Neural cell (in vitro differentiated cells): Measurements from ENCODE around the gene INTS14. TPM values are rescaled to one million over a fixed set of nuclear protein-coding genes. Genes with fewer than 3 reads are reported as not detected.

ENCODE experiments used
- H2AFZ ChIP-seq: fragments of 200-600, 300-800 bp; sonication (generic), shearing (Covaris generic); 2 replicates; pipeline ENCODE4 v1.6.0; 2014; ENCODE audit warnings: low read depth, mild to moderate bottlenecking, antibody characterized with exemption, low read length, moderate library complexity
- H3F3A ChIP-seq: fragments of 200-600 bp; shearing (Covaris generic); 2 replicates; pipeline ENCODE4 v1.6.1; 2016; ENCODE audit warnings: mild to moderate bottlenecking, moderate library complexity, mixed read lengths, antibody characterized with exemption, low read length; ENCODE audit not compliant: insufficient read depth, poor library complexity, severe bottlenecking
- H3K27ac ChIP-seq: fragments of 200-600, 300-800 bp; sonication (generic), shearing (Covaris generic); 2 replicates; pipeline ENCODE4 v1.5.1; 2014; ENCODE audit warnings: mild to moderate bottlenecking, low read length, moderate library complexity
- H3K27me3 ChIP-seq: fragments of 300-800, 200-600 bp; sonication (generic), shearing (Covaris generic); 2 replicates; pipeline ENCODE4 v1.6.0; 2014; ENCODE audit warnings: mild to moderate bottlenecking, low read depth, low read length, moderate library complexity; ENCODE audit not compliant: insufficient read depth
- H3K36me3 ChIP-seq: fragments of 300-800, 200-600 bp; sonication (generic), shearing (Covaris generic); 2 replicates; pipeline ENCODE4 v1.5.1; 2014; ENCODE audit warnings: mild to moderate bottlenecking, antibody characterized with exemption, low read length, moderate library complexity; ENCODE audit not compliant: insufficient read depth
- H3K4me2 ChIP-seq: fragments of 300-800, 200-600 bp; sonication (generic), shearing (Covaris generic); 2 replicates; pipeline ENCODE4 v1.6.0; 2014; ENCODE audit warnings: mild to moderate bottlenecking, low read length
- H3K4me3 ChIP-seq: fragments of 300-800, 200-600 bp; sonication (generic), shearing (Covaris generic); 2 replicates; pipeline ENCODE4 v1.5.1; 2014; ENCODE audit warnings: mild to moderate bottlenecking, low read length, moderate library complexity
- H3K79me2 ChIP-seq: fragments of 200-600 bp; shearing (Covaris generic); replicated peaks from 2 replicates; pipeline ENCODE4 v1.6.0; 2014; ENCODE audit warnings: mild to moderate bottlenecking, low read length, moderate library complexity; ENCODE audit not compliant: insufficient read depth
- H3K9ac ChIP-seq: fragments of 300-800, 200-600 bp; sonication (generic), shearing (Covaris generic); 2 replicates; pipeline ENCODE4 v1.6.1; 2016; ENCODE audit warnings: mild to moderate bottlenecking, low read length, mixed read lengths
- H3K9me2 ChIP-seq: fragments of 200-600 bp; shearing (Covaris generic); 2 replicates; pipeline ENCODE4 v1.6.1; 2016; ENCODE audit warnings: mild to moderate bottlenecking, low read length, mixed read lengths; ENCODE audit not compliant: insufficient read depth
- H3K9me3 ChIP-seq: fragments of 200-600, 300-800 bp; sonication (generic), shearing (Covaris generic); 2 replicates; pipeline ENCODE4 v1.6.1; 2016; ENCODE audit warnings: mild to moderate bottlenecking, mixed run types, low read length, moderate library complexity, mixed read lengths
- H4K20me1 ChIP-seq: fragments of 200-600 bp; shearing (Covaris generic); 2 replicates; pipeline ENCODE4 v1.6.1; 2016; ENCODE audit warnings: mild to moderate bottlenecking, mixed run types; ENCODE audit not compliant: insufficient read depth
- EP300 ChIP-seq: fragments of 450-650 bp; conservative IDR thresholded peaks from 2 replicates; pipeline ENCODE4 v1.6.1; 2014; ENCODE audit warnings: antibody characterized with exemption, mild to moderate bottlenecking, moderate library complexity; ENCODE audit not compliant: poor library complexity, severe bottlenecking
- EZH2 ChIP-seq: fragments of 200-600, 300-800 bp; shearing (Covaris generic), sonication (generic); IDR thresholded peaks from 2 replicates; pipeline ENCODE4 v1.6.1; 2014; ENCODE audit warnings: antibody characterized with exemption, low read length, borderline replicate concordance, mild to moderate bottlenecking; ENCODE audit not compliant: insufficient read depth, poor library complexity, severe bottlenecking
- MXI1 ChIP-seq: fragments of 450-650 bp; conservative IDR thresholded peaks from 2 replicates; pipeline ENCODE4 v1.6.1; 2014; ENCODE audit warnings: antibody characterized with exemption, mild to moderate bottlenecking; ENCODE audit not compliant: poor library complexity, severe bottlenecking
- POLR2AphosphoS5 ChIP-seq: IDR thresholded peaks from 2 replicates; pipeline ENCODE4 v1.6.1; 2012
- RAD21 ChIP-seq: fragments of 450-650 bp; conservative IDR thresholded peaks from 2 replicates; pipeline ENCODE4 v1.6.1; 2014; ENCODE audit warnings: antibody characterized with exemption, mild to moderate bottlenecking, moderate library complexity
- SMC3 ChIP-seq: fragments of 450-650 bp; conservative IDR thresholded peaks from 2 replicates; pipeline ENCODE4 v1.6.1; 2014; ENCODE audit warnings: antibody characterized with exemption, mild to moderate bottlenecking, moderate library complexity; ENCODE audit not compliant: poor library complexity
- TAF1 ChIP-seq: IDR thresholded peaks from 2 replicates; pipeline ENCODE4 v1.6.1; 2012; ENCODE audit warnings: low read depth
- polyA plus RNA-seq: library from polyadenylated mRNA; depleted of rRNA; stranded (reverse); fragments of >200 nt; gene quantifications from 2 replicates; pipeline ENCODE4 v1.2.3, GENCODE V29; 2014
- TF ChIP-seq, protein P1 (sequence below): fragments of 450-650 bp; IDR thresholded peaks from 2 replicates; pipeline ENCODE4 v1.5.1; 2014; ENCODE audit warnings: antibody characterized with exemption, mild to moderate bottlenecking, moderate library complexity; ENCODE audit not compliant: poor library complexity, severe bottlenecking
- TF ChIP-seq, protein P2 (sequence below): IDR thresholded peaks from 2 replicates; pipeline ENCODE4 v1.6.1; 2012; ENCODE audit warnings: borderline replicate concordance

The INTS14 gene
- polyA plus RNA-seq, 1 donor from 2014 or later = 49.7 TPM

DNA sequence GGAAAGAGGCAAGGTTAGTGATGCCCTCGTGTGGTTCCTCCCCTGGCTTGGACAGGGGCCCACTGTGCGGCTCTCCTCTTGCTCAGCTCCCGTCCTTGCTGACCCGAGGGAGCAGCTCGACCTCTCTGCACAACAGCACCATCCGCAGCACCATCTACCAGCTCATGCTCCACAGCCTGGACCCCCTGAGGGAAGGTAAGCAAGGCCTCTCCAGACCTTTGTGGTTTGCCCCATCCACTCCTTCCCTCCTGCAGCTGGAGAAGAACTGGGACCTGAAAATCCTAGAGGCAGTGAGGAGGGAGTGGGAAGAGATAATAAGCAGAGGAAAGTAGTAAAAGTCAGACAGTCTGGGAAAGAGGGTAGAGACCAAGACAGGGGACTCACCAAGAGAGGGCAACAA lies 28.6 kb upstream of the INTS14 start:
- H3K9ac ChIP-seq = no peak overlapping the region
- no peaks in the 10 kb centered on the region for H4K20me1 ChIP-seq
- H3K27ac ChIP-seq = no peak overlapping the region
- no peaks in the 10 kb centered on the region for H3K79me2 ChIP-seq
- no peak overlapping the region for H2AFZ ChIP-seq
- no peak overlapping the region for H3K4me3 ChIP-seq
- H3K9me3 ChIP-seq = no peaks in the 10 kb centered on the region
- H3K4me2 ChIP-seq = no peak overlapping the region
- H3F3A ChIP-seq = no peaks in the 10 kb centered on the region
- H3K27me3 ChIP-seq = no peaks in the 10 kb centered on the region
- no peak for TF ChIP-seq POLR2AphosphoS5
- no peak for TF ChIP-seq EP300
- no peak for TF ChIP-seq MXI1
- no peak for TF ChIP-seq SMC3
- TF ChIP-seq EZH2 = no peak
- TF ChIP-seq, protein P1, sequence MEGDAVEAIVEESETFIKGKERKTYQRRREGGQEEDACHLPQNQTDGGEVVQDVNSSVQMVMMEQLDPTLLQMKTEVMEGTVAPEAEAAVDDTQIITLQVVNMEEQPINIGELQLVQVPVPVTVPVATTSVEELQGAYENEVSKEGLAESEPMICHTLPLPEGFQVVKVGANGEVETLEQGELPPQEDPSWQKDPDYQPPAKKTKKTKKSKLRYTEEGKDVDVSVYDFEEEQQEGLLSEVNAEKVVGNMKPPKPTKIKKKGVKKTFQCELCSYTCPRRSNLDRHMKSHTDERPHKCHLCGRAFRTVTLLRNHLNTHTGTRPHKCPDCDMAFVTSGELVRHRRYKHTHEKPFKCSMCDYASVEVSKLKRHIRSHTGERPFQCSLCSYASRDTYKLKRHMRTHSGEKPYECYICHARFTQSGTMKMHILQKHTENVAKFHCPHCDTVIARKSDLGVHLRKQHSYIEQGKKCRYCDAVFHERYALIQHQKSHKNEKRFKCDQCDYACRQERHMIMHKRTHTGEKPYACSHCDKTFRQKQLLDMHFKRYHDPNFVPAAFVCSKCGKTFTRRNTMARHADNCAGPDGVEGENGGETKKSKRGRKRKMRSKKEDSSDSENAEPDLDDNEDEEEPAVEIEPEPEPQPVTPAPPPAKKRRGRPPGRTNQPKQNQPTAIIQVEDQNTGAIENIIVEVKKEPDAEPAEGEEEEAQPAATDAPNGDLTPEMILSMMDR = no peak
- TF ChIP-seq, protein P2, sequence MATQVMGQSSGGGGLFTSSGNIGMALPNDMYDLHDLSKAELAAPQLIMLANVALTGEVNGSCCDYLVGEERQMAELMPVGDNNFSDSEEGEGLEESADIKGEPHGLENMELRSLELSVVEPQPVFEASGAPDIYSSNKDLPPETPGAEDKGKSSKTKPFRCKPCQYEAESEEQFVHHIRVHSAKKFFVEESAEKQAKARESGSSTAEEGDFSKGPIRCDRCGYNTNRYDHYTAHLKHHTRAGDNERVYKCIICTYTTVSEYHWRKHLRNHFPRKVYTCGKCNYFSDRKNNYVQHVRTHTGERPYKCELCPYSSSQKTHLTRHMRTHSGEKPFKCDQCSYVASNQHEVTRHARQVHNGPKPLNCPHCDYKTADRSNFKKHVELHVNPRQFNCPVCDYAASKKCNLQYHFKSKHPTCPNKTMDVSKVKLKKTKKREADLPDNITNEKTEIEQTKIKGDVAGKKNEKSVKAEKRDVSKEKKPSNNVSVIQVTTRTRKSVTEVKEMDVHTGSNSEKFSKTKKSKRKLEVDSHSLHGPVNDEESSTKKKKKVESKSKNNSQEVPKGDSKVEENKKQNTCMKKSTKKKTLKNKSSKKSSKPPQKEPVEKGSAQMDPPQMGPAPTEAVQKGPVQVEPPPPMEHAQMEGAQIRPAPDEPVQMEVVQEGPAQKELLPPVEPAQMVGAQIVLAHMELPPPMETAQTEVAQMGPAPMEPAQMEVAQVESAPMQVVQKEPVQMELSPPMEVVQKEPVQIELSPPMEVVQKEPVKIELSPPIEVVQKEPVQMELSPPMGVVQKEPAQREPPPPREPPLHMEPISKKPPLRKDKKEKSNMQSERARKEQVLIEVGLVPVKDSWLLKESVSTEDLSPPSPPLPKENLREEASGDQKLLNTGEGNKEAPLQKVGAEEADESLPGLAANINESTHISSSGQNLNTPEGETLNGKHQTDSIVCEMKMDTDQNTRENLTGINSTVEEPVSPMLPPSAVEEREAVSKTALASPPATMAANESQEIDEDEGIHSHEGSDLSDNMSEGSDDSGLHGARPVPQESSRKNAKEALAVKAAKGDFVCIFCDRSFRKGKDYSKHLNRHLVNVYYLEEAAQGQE = no peak
- no peak for TF ChIP-seq RAD21
- no peak for TF ChIP-seq TAF1
- H3K36me3 ChIP-seq = no peaks in the 10 kb centered on the region
- no peaks in the 10 kb centered on the region for H3K9me2 ChIP-seq

DNA sequence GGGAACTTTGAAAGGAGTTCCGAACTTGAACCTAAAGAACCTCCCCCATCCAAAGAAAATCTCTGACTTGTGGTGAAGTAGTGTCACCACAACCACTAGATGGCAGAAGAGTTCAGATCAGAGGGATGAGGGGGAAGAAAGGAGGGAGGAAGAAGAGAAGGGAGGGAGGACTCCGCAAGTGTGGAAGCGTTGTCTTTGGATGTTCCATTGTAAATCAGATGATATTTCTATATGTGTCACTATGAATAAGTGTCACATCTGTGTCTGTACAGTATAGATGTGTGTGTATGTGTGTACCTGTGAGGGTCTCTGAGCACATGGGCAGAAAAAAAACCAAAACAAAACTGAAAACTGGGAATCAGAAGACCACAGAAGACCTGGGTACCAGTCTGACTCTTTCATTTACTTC lies 27.8 kb upstream of the INTS14 start:
- no peaks in the 10 kb centered on the region for H4K20me1 ChIP-seq
- H3K36me3 ChIP-seq = no peaks in the 10 kb centered on the region
- H3K9me2 ChIP-seq = no peaks in the 10 kb centered on the region
- no peak overlapping the region for H2AFZ ChIP-seq
- H3K27ac ChIP-seq = no peak overlapping the region
- H3K9me3 ChIP-seq = no peaks in the 10 kb centered on the region
- H3K9ac ChIP-seq = no peak overlapping the region
- no peak overlapping the region for H3K4me3 ChIP-seq
- no peaks in the 10 kb centered on the region for H3F3A ChIP-seq
- H3K27me3 ChIP-seq = no peaks in the 10 kb centered on the region
- no peak for TF ChIP-seq POLR2AphosphoS5
- TF ChIP-seq TAF1 = no peak
- no peak for TF ChIP-seq MXI1
- TF ChIP-seq EP300 = no peak
- TF ChIP-seq, protein P1 = peak; percentile 86
- TF ChIP-seq RAD21 = peak; percentile 81
- TF ChIP-seq SMC3 = peak; percentile 86
- no peak overlapping the region for H3K4me2 ChIP-seq
- H3K79me2 ChIP-seq = no peaks in the 10 kb centered on the region
